Endometrial microvascular endothelial cells (primary cell): Measurements from ENCODE around the gene TTC38. TPM values are rescaled to one million over a fixed set of nuclear protein-coding genes. Genes with fewer than 3 reads are reported as not detected.
"Not testable (repeated sequence)": the region's sequence is repeated elsewhere in the genome, so short reads cannot be mapped to it uniquely, and the experiment has no call there.

Experiments
- in situ Hi-C: cut with HindIII; loops from 2 replicates; pipeline ENCODE4 v1.10.0; 2017; ENCODE audit warnings: low sequenced_read_pairs, low pct_unique_long_range_greater_than_20kb; ENCODE audit errors: inconsistent ontology term
- total RNA-seq: library from RNA; depleted of rRNA; stranded (reverse); fragments of >200 nt; gene quantifications from one replicate; pipeline ENCODE4 v1.2.3, GENCODE V29; 2015; ENCODE audit errors: inconsistent ontology term

Gene TTC38
- total RNA-seq, 1 donor from 2014 or later = 49.3 TPM

GRCh38 chr22:46290121-46290842 lies 22.5 kb downstream of the TTC38 start:
- in situ Hi-C loops = no loop called here

- in situ Hi-C loops = no loop called here
Measured at GRCh38 chr22:46290843-46291785, 23.3 kb downstream of the TTC38 start.

GRCh38 chr22:46292173-46292572 lies 24.4 kb downstream of the TTC38 start:
- in situ Hi-C loops = no loop called here

- in situ Hi-C loops = no loop called here
Measured at GRCh38 chr22:46292732-46293131, 24.9 kb downstream of the TTC38 start.

GRCh38 chr22:46293577-46294260 lies 25.9 kb downstream of the TTC38 start:
- in situ Hi-C loops = no loop called here

GRCh38 chr22:46294784-46295183 lies 27.0 kb downstream of the TTC38 start:
- in situ Hi-C loops = no loop called here

- in situ Hi-C loops = no loop called here
Measured at GRCh38 chr22:46295277-46295971, 27.6 kb downstream of the TTC38 start.

GRCh38 chr22:46296257-46297150 lies 28.7 kb downstream of the TTC38 start, which contains the start of gene GTSE1:
Gene GTSE1 (plus strand): TSS chr22:46296870. CDS start chr22:46297401, 531 bp downstream.
- in situ Hi-C loops = no loop called here

- in situ Hi-C loops = no loop called here
Measured at GRCh38 chr22:46297151-46297812, 29.5 kb downstream of the TTC38 start.

GRCh38 chr22:46299101-46299500 lies 31.3 kb downstream of the TTC38 start:
- in situ Hi-C loops = no loop called here

- in situ Hi-C loops = no loop called here
Measured at GRCh38 chr22:46300491-46300890, 32.7 kb downstream of the TTC38 start.

GRCh38 chr22:46303347-46303965 lies 35.6 kb downstream of the TTC38 start:
- in situ Hi-C loops = no loop called here

GRCh38 chr22:46308283-46308988 lies 40.6 kb downstream of the TTC38 start:
- in situ Hi-C loops = no loop called here

GRCh38 chr22:46309526-46310085 lies 41.8 kb downstream of the TTC38 start:
- in situ Hi-C loops = no loop called here

GRCh38 chr22:46312056-46312455 lies 44.2 kb downstream of the TTC38 start:
- in situ Hi-C loops = no loop called here

GRCh38 chr22:46312848-46313247 lies 45.0 kb downstream of the TTC38 start:
- in situ Hi-C loops = not testable (repeated sequence)
